ENCODE measurements around the gene HS6ST2.
"Not testable (repeated sequence)": the region's sequence is repeated elsewhere in the genome, so short reads cannot be mapped to it uniquely, and the experiment has no call there.

Gene HS6ST2

GRCh38 chrX:132940727-132941327, 17.6 kb downstream of the HS6ST2 start:
- FAIRE-seq = no peak

- FAIRE-seq = no peak
Observed at GRCh38 chrX:132933170-132933569, 25.3 kb downstream of the HS6ST2 start.

GRCh38 chrX:132924426-132924825, 34.0 kb downstream of the HS6ST2 start:
- no peak for FAIRE-seq

- no peak for FAIRE-seq
Observed at GRCh38 chrX:132918523-132918922, 39.9 kb downstream of the HS6ST2 start.

GRCh38 chrX:132916349-132916748, 42.1 kb downstream of the HS6ST2 start:
- FAIRE-seq = no peak

GRCh38 chrX:132909643-132910042, 48.8 kb downstream of the HS6ST2 start:
- no peak for FAIRE-seq

GRCh38 chrX:132908891-132909290, 49.5 kb downstream of the HS6ST2 start:
- no peak for FAIRE-seq

- FAIRE-seq = no peak
Observed at GRCh38 chrX:132900633-132901293, 57.7 kb downstream of the HS6ST2 start.

- no peak for FAIRE-seq
Observed at GRCh38 chrX:132887569-132887968, 70.9 kb downstream of the HS6ST2 start.

GRCh38 chrX:132883358-132883915, 75.0 kb downstream of the HS6ST2 start:
- FAIRE-seq = no peak

- not testable (repeated sequence) for FAIRE-seq
Observed at GRCh38 chrX:132880753-132881152, 77.7 kb downstream of the HS6ST2 start.

- no peak for FAIRE-seq
Observed at GRCh38 chrX:132877954-132878536, 80.4 kb downstream of the HS6ST2 start.

- FAIRE-seq = no peak
Observed at GRCh38 chrX:132876523-132877338, 81.7 kb downstream of the HS6ST2 start.

GRCh38 chrX:132875650-132876522, 82.5 kb downstream of the HS6ST2 start:
- no peak for FAIRE-seq

GRCh38 chrX:132862562-132862961, 95.9 kb downstream of the HS6ST2 start:
- FAIRE-seq = no peak

- no peak for FAIRE-seq
Observed at GRCh38 chrX:132861076-132861475, 97.4 kb downstream of the HS6ST2 start.

- no peak for FAIRE-seq
Observed at GRCh38 chrX:132860200-132860599, 98.2 kb downstream of the HS6ST2 start.

- no peak for FAIRE-seq
Observed at GRCh38 chrX:132858018-132858417, 100.4 kb downstream of the HS6ST2 start.

- FAIRE-seq = no peak
Observed at GRCh38 chrX:132855780-132856341, 102.6 kb downstream of the HS6ST2 start.

- no peak for FAIRE-seq
Observed at GRCh38 chrX:132853040-132853439, 105.4 kb downstream of the HS6ST2 start.

GRCh38 chrX:132848296-132848970, 110.0 kb downstream of the HS6ST2 start:
- no peak for FAIRE-seq

All from TTC549 (cell line).